Osteoblast (primary cell): ENCODE measurements around the gene AOPEP. TPM values are rescaled to one million over a fixed set of nuclear protein-coding genes. Genes with fewer than 3 reads are reported as not detected.

Experiments
- DNase-seq: peaks from one replicate; pipeline ENCODE4 v3.0.0; 2011; ENCODE audit warnings: low spot score, mixed read lengths; ENCODE audit not compliant: insufficient read length; ENCODE audit errors: missing footprints
- H2AFZ ChIP-seq: 2 replicates; pipeline ENCODE4 v1.6.0; 2011; ENCODE audit warnings: mild to moderate bottlenecking, low read length
- H3K27ac ChIP-seq: 2 replicates; pipeline ENCODE4 v1.5.1; 2011; ENCODE audit warnings: mild to moderate bottlenecking, low read depth, low read length, moderate library complexity
- H3K27me3 ChIP-seq: 2 replicates; pipeline ENCODE4 v1.6.0; 2012; ENCODE audit warnings: mild to moderate bottlenecking, control low read depth, inconsistent platforms, low read length, moderate library complexity; ENCODE audit not compliant: insufficient read depth
- H3K36me3 ChIP-seq: 2 replicates; pipeline ENCODE4 v1.5.1; 2011; ENCODE audit warnings: mild to moderate bottlenecking, low read length, control low read depth, moderate library complexity; ENCODE audit not compliant: insufficient read depth
- H3K4me1 ChIP-seq: 2 replicates; pipeline ENCODE4 v1.5.1; 2011; ENCODE audit warnings: mild to moderate bottlenecking, low read length, control low read depth, moderate library complexity; ENCODE audit not compliant: insufficient read depth
- H3K4me2 ChIP-seq: 2 replicates; pipeline ENCODE4 v1.6.0; 2011; ENCODE audit warnings: mild to moderate bottlenecking, low read length; ENCODE audit not compliant: insufficient read depth
- H3K4me3 ChIP-seq: fragments of 200-600 bp; sonication (generic); 3 replicates; pipeline ENCODE4 v1.5.1; 2012; ENCODE audit warnings: mild to moderate bottlenecking, low read length, inconsistent platforms; ENCODE audit not compliant: insufficient read depth
- H3K79me2 ChIP-seq: 2 replicates; pipeline ENCODE4 v1.6.0; 2012; ENCODE audit warnings: mild to moderate bottlenecking, low read length, control low read depth, inconsistent platforms; ENCODE audit not compliant: insufficient read depth
- H3K9me3 ChIP-seq: 2 replicates; pipeline ENCODE4 v1.5.1; 2011; ENCODE audit warnings: low read depth, low read length, control low read depth
- H4K20me1 ChIP-seq: 2 replicates; pipeline ENCODE4 v1.6.0; 2012; ENCODE audit warnings: mild to moderate bottlenecking, low read length, control low read depth; ENCODE audit not compliant: insufficient read depth
- total RNA-seq: library from RNA; depleted of rRNA; stranded (reverse); fragments of >200 nt; gene quantifications from 2 replicates; pipeline ENCODE4 v1.2.3, GENCODE V29; 2012
- TF ChIP-seq, protein P1 (sequence below): IDR thresholded peaks from 2 replicates; pipeline ENCODE4 v1.5.1; 2011; ENCODE audit warnings: mild to moderate bottlenecking, low read depth, low read length, moderate library complexity; ENCODE audit errors: extremely low read depth

The AOPEP gene
- total RNA-seq, 1 donor: 131 TPM

DNA sequence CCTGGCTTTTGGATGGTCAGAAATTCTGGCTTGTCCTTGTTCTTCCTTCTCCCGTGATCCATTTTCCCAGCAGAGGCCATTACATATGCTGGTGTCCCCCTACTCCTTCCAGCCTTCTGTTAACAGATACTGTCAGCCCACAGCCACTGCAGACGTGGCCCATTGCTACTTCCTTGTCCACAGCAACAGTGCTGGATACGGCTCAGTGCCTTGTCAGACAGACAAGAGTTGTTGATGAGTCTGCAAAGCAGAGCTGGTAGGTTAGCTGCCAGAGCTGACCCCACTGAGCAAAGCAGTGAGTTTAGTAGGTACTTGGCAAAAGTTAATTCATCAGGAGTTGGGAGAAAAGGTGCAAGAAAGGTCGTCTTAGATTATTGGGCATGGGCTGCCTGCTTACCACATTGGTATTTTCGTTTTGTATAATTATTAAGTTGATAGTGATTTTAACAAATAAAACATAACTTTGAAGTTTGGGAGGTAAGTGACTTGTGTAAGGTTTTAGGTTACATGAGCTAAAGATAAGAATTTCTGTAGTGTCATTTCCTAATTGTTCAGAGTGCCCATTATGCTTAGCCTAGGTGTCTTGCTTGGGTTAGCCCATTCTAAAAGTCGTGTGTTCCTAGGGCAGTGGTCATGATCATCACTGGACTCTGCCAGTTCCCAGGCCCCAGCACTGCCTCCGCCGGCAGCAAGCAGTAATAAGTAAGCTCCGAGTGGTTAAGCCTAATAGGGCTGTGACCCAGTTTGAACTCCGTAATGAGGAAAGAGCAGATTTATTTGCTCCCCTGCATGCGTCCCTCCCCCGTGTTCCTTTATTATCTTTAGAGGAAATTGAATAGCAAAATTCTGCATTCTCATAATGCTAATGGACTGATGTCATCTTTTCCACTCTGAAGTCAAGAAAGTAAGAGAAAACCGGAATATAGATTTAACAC lies 299.0 kb downstream of the AOPEP start:
- Histone ChIP-seq H3K4me3 (peak overlapping the region; percentile 23), H4K20me1 (peaks cover 22% of the 10 kb centered on the region), H3K27me3 (no peaks in the 10 kb centered on the region), H3K36me3 (peaks cover 80% of the 10 kb centered on the region), H3K27ac (peak overlapping the region; percentile 89), H3K4me1 (peaks cover 76% of the 10 kb centered on the region), H2AFZ (no peak overlapping the region), H3K4me2 (peak overlapping the region; percentile 53), H3K79me2 (peaks cover 98% of the 10 kb centered on the region), H3K9me3 (no peaks in the 10 kb centered on the region)
- TF ChIP-seq, protein P1, sequence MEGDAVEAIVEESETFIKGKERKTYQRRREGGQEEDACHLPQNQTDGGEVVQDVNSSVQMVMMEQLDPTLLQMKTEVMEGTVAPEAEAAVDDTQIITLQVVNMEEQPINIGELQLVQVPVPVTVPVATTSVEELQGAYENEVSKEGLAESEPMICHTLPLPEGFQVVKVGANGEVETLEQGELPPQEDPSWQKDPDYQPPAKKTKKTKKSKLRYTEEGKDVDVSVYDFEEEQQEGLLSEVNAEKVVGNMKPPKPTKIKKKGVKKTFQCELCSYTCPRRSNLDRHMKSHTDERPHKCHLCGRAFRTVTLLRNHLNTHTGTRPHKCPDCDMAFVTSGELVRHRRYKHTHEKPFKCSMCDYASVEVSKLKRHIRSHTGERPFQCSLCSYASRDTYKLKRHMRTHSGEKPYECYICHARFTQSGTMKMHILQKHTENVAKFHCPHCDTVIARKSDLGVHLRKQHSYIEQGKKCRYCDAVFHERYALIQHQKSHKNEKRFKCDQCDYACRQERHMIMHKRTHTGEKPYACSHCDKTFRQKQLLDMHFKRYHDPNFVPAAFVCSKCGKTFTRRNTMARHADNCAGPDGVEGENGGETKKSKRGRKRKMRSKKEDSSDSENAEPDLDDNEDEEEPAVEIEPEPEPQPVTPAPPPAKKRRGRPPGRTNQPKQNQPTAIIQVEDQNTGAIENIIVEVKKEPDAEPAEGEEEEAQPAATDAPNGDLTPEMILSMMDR: peak; percentile 50
- DNase-seq: peak; percentile 70

DNA sequence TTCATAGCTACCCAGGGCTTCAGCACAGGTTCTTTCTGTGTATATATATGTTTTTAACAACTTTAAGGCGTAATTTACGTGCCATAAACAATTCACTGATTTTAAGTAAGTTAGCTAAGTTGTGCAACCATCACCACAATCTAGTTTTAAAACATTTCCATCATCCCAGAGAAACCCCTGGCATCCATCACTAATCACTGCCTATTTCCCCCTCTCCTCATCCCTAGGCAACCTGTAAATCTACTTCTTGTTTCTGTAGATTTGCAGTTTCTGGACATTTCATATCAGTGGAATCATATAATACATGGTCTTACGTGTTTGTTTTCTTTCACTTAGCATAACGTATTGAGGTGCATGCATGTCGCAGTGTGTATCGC lies 299.6 kb downstream of the AOPEP start:
- H3K27me3 ChIP-seq: no peaks in the 10 kb centered on the region
- H3K4me3 ChIP-seq: no peak overlapping the region
- peak overlapping the region; percentile 53 for H3K4me2 ChIP-seq
- peaks cover 80% of the 10 kb centered on the region for H3K36me3 ChIP-seq
- peaks cover 98% of the 10 kb centered on the region for H3K79me2 ChIP-seq
- peak overlapping the region; percentile 89 for H3K27ac ChIP-seq
- H3K4me1 ChIP-seq: peaks cover 83% of the 10 kb centered on the region
- no peaks in the 10 kb centered on the region for H3K9me3 ChIP-seq
- no peak overlapping the region for H2AFZ ChIP-seq
- H4K20me1 ChIP-seq: peaks cover 28% of the 10 kb centered on the region
- TF ChIP-seq, protein P1: no peak
- DNase-seq: no peak

DNA sequence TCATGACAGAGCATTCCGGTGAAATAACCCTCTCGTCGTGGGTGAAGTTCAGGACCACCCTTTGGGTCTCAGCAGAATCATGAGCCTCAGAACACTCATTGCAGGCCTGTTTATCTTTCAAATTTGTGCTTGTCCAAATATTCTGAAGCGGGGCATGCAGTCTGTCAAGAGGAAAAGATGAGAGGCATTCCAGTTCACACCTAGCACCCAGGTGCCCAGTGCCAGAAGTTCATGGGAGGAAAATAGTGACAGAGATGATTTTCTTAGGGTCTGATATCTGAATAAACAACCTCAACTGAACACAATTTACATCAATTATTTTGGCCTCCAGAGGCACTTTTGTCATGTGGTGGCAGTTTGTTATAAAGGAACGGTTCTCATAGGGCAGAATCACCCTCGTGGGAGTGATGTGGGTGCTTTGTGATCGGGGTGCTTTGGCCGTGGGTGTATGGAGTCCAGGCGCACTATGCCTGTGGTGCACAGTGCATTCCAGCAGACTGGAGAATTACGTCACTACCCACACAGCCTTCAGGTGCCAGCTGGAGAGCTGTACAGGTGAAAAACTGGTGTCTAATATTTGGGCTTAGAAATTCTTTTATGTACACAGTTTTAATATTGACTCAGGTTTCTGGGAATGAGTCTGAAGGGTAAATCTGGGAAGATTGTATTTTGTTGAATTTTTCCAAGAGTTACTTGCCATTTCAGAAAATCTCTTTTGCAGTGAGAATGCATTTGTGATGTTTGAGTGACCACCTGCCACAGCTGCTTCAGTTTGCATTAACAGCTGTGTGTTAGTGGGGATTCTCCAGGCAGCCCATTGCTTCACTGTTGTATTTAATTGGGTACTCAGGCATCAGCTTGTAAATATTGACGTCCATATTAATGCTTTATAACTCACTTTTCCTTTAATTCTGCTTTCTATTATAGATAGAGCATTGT lies 301.7 kb downstream of the AOPEP start:
- peaks cover 89% of the 10 kb centered on the region for H3K4me1 ChIP-seq
- TF ChIP-seq, protein P1: no peak
- peak overlapping the region; percentile 89 for H3K27ac ChIP-seq

More for the DNA sequence above, 301.7 kb downstream of the AOPEP start:
- no peaks in the 10 kb centered on the region for H3K27me3 ChIP-seq
- peaks cover 82% of the 10 kb centered on the region for H3K36me3 ChIP-seq
- H3K9me3 ChIP-seq: no peaks in the 10 kb centered on the region
- DNase-seq: no peak
- H3K4me2 ChIP-seq: no peak overlapping the region
- no peak overlapping the region for H2AFZ ChIP-seq
- no peak overlapping the region for H3K4me3 ChIP-seq
- peaks cover 100% of the 10 kb centered on the region for H3K79me2 ChIP-seq
- H4K20me1 ChIP-seq: peaks cover 46% of the 10 kb centered on the region
